A549 (cell line): ENCODE data around the gene LNPK. TPM values are rescaled to one million over a fixed set of nuclear protein-coding genes. Genes with fewer than 3 reads are reported as not detected.
A peak's percentile ranks its signal among the peaks of the same experiment; 100 is the strongest.

Experiments used
- ATAC-seq, 2 experiments: fragments of 200-7000 bp in 1 of 2; fragments of >200 bp in 1 of 2; cut with Nextera tagmentation in 1 of 2; cut with Tn5 transposase in 1 of 2; 3 replicates each; pipeline versions ENCODE4 v1.8.0 to v1.9.1; 2018 to 2020; ENCODE audit warnings: mild to moderate bottlenecking in 1 of 2, moderate library complexity in 1 of 2
- CTCF ChIA-PET: fragments of 300-600 bp; sonication (Branson Sonifier 250); formaldehyde crosslinking; extraction: SDS; loops from one replicate; lab custom pipeline; 2021; ENCODE audit warnings: antibody characterized with exemption, inconsistent platforms; lab: Yijun Ruan, JAX
- POLR2A ChIA-PET: fragments of 350-600 bp; formaldehyde crosslinking; extraction: SDS; loops from one replicate; lab custom pipeline; 2021; ENCODE audit warnings: antibody characterized with exemption, inconsistent platforms; lab: Yijun Ruan, JAX
- DNase-seq, 2 experiments: peaks; one replicate each; pipeline versions ENCODE4 v3.0.0 to v3.0.0-alpha.2; 2011 to 2016; ENCODE audit warnings: low read depth in 1 of 2, low spot score in 1 of 2
- FAIRE-seq: peaks from 2 replicates; lab custom pipeline; 2011; peaks lifted over from hg19 to GRCh38; lab: Jason Lieb, UNC
- H3K27ac ChIP-seq, 2 experiments: fragments of >200 bp; sonication (Bioruptor Twin); formaldehyde crosslinking; 3 replicates each; pipeline ENCODE4 v1.5.1; 2016 to 2017
- H3K4me1 ChIP-seq: fragments of >200 bp; sonication (Bioruptor Twin); formaldehyde crosslinking; 3 replicates; pipeline ENCODE4 v1.6.1; 2016
- H3K4me2 ChIP-seq: fragments of >200 bp; sonication (Bioruptor Twin); formaldehyde crosslinking; 3 replicates; pipeline ENCODE4 v1.6.1; 2016
- H3K4me3 ChIP-seq: fragments of >200 bp; sonication (Bioruptor Twin); formaldehyde crosslinking; 3 replicates; pipeline ENCODE4 v1.5.1; 2016
- H3K9me3 ChIP-seq: fragments of >200 bp; sonication (Bioruptor Twin); formaldehyde crosslinking; 3 replicates; pipeline ENCODE4 v1.6.1; 2016
- BCL3 ChIP-seq: fragments of >200 bp; sonication (Bioruptor Twin); formaldehyde crosslinking; IDR thresholded peaks from 3 replicates; pipeline ENCODE4 v1.6.1; 2016
- CBX2 ChIP-seq: fragments of 200-600 bp; sonication (generic); IDR thresholded peaks from 2 replicates; pipeline ENCODE4 v1.6.1; 2016; ENCODE audit warnings: low read depth, mild to moderate bottlenecking, borderline replicate concordance
- CBX8 ChIP-seq: fragments of 200-600 bp; sonication (generic); IDR thresholded peaks from 2 replicates; pipeline ENCODE4 v1.6.1; 2016
- CHD2 ChIP-seq: fragments of 150-350 bp; IDR thresholded peaks from 2 replicates; pipeline ENCODE4 v1.6.1; 2014; ENCODE audit warnings: low read length; ENCODE audit not compliant: partially characterized antibody
- EHF ChIP-seq: fragments of 250-450 bp; sonication (Bioruptor Pico); IDR thresholded peaks from 2 replicates; pipeline ENCODE4 v1.5.0; 2020; ENCODE audit warnings: mild to moderate bottlenecking
- HMGXB4 ChIP-seq: fragments of 250-450 bp; sonication (Bioruptor Pico); IDR thresholded peaks from 2 replicates; pipeline ENCODE4 v1.5.0; 2021; ENCODE audit warnings: mild to moderate bottlenecking, moderate library complexity, borderline replicate concordance
- HOXA7 ChIP-seq: fragments of 250-450 bp; sonication (Bioruptor Pico); IDR thresholded peaks from 2 replicates; pipeline ENCODE4 v1.5.0; 2020; ENCODE audit warnings: mild to moderate bottlenecking, moderate library complexity
- HOXB13 ChIP-seq: fragments of 250-450 bp; sonication (Bioruptor Pico); IDR thresholded peaks from 2 replicates; pipeline ENCODE4 v1.5.0; 2020; ENCODE audit warnings: low read depth, mild to moderate bottlenecking, moderate library complexity
- JUN ChIP-seq, 2 experiments: fragments of >200 bp; sonication (Bioruptor Twin); formaldehyde crosslinking; IDR thresholded peaks; 2 replicates in 1 of 2; 3 replicates in 1 of 2; pipeline ENCODE4 v1.6.1; 2016 to 2017
- MAFK ChIP-seq: fragments of 450-650 bp; IDR thresholded peaks from 2 replicates; pipeline ENCODE4 v1.6.1; 2014; ENCODE audit not compliant: partially characterized antibody
- MAZ ChIP-seq: fragments of 150-350 bp; IDR thresholded peaks from 2 replicates; pipeline ENCODE4 v1.6.1; 2014; ENCODE audit warnings: antibody characterized with exemption, low read depth, low read length, borderline replicate concordance
- NR3C1 ChIP-seq: fragments of >200 bp; sonication (Bioruptor Twin); formaldehyde crosslinking; IDR thresholded peaks from 3 replicates; pipeline ENCODE4 v1.6.1; 2017
- PBX3 ChIP-seq: IDR thresholded peaks from 2 replicates; pipeline ENCODE4 v1.6.1; 2012
- RFX5 ChIP-seq: fragments of 450-650 bp; IDR thresholded peaks from 2 replicates; pipeline ENCODE4 v1.7.1; 2014; ENCODE audit warnings: antibody characterized with exemption, mild to moderate bottlenecking, moderate library complexity
- RNF2 ChIP-seq: fragments of 200-600 bp; sonication (generic); IDR thresholded peaks from 2 replicates; pipeline ENCODE4 v1.6.1; 2016; ENCODE audit warnings: low read depth, mild to moderate bottlenecking, antibody characterized with exemption, moderate library complexity, borderline replicate concordance
- SMC3 ChIP-seq: fragments of >200 bp; sonication (Bioruptor Twin); formaldehyde crosslinking; IDR thresholded peaks from 3 replicates; pipeline ENCODE4 v1.6.1; 2018; ENCODE audit warnings: inconsistent platforms
- TFCP2L1 ChIP-seq: fragments of 250-450 bp; sonication (Bioruptor Pico); IDR thresholded peaks from 2 replicates; pipeline ENCODE4 v1.5.0; 2021; ENCODE audit warnings: mild to moderate bottlenecking
- USF2 ChIP-seq: fragments of 450-650 bp; IDR thresholded peaks from 2 replicates; pipeline ENCODE4 v1.6.1; 2014; ENCODE audit warnings: antibody characterized with exemption
- ZNF302 ChIP-seq: fragments of 250-450 bp; sonication (Bioruptor Pico); IDR thresholded peaks from 2 replicates; pipeline ENCODE4 v1.9.0; 2021; ENCODE audit warnings: inconsistent platforms, mild to moderate bottlenecking, moderate library complexity
- WGBS: methylation state at CpG from one replicate; pipeline ENCODE4 v1.1.6; 2017; ENCODE audit errors: missing lambda C conversion rate; 5-methylcytosine and 5-hydroxymethylcytosine counted together
- polyA plus RNA-seq, 4 experiments: library from polyadenylated mRNA; depleted of rRNA in 3 of 4; stranded (reverse); fragments of >200 nt; fragmentation: RNase III in 1 of 4; extraction: RNeasy Plus Mini Kit Qiagen cat#74134 plus additional on column Dnase treatment in 1 of 4; gene quantifications; 2 replicates in 3 of 4; 3 replicates in 1 of 4; pipeline ENCODE4 v1.2.3, GENCODE V29; 2011 to 2017

Gene LNPK
- polyA plus RNA-seq, 2 of the 4 experiments (the other 2 are of a cell fraction), result 13.1 to 24.7 TPM

GRCh38 chr2:176003958-176004357 lies 1.9 kb upstream of the LNPK start:
- CTCF ChIA-PET, result no interaction called here
- 79% methylated on average over 5 of the region's 5 CpGs for WGBS

DNA sequence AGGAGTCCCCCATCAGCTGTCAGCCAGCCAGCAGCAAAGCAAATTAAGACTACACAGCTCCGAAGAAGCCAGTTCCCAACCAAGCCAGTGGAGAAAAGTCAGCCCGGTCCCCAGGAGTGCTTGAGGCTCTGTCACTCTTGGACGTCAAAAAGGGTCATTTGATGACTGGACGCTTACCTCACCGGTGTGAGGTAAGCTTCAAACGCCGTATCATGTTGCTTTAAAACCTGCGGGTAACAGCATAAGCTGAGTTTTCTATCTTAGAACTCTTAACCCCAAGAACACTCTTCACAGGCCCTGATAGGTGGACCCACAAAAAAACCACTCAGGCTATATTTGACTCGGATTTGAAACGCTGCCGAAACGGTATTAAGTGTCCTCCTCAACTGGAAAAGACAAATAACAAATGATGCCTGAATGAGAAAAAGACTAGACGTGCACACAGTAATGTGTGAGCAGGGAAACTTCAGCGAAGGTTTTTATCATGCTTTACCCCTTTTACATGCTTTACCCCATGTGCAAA lies 682 bp upstream of the LNPK start:
- DNase-seq (peak; percentile 13), FAIRE-seq (no peak)
- H3K27ac ChIP-seq, result peak overlapping the region; percentile 75 to 90
- 21% methylated on average over 14 of the region's 14 CpGs for WGBS
- peak overlapping the region; percentile 90 for H3K4me2 ChIP-seq
- peak overlapping the region; percentile 74 for H3K4me3 ChIP-seq
- TF ChIP-seq CHD2, result no peak
- TF ChIP-seq, all 56 proteins: peak for 0
- ATAC-seq, result peak; percentile 36 to 48
- Histone ChIP-seq H3K4me1 (peaks cover 6% of the 10 kb centered on the region; the same call in 2 of the 3 replicates), H3K9me3 (no peaks in the 10 kb centered on the region)
- ChIA-PET CTCF (interaction anchor here (1.1 to 1.3 kb wide), 3 partner anchors 50 to 83 kb away, joined by 3 to 4 read pairs (median 3); no protein-coding TSS in a partner anchor), POLR2A (no interaction called here)

More at GRCh38 chr2:176003958-176004357, 1.9 kb upstream of the LNPK start:
- DNase-seq (no peak), FAIRE-seq (no peak), ATAC-seq (no peak)
- TF ChIP-seq MAZ (no peak), CBX2 (no peak), TFCP2L1 (CRISPR knock-in tag) (no peak)
- POLR2A ChIA-PET, result no interaction called here
- Histone ChIP-seq H3K4me3 (no peak overlapping the region), H3K9me3 (no peaks in the 10 kb centered on the region), H3K4me2 (no peak overlapping the region), H3K4me1 (peaks cover 6% of the 10 kb centered on the region; the same call in 2 of the 3 replicates), H3K27ac (no peak overlapping the region)

DNA sequence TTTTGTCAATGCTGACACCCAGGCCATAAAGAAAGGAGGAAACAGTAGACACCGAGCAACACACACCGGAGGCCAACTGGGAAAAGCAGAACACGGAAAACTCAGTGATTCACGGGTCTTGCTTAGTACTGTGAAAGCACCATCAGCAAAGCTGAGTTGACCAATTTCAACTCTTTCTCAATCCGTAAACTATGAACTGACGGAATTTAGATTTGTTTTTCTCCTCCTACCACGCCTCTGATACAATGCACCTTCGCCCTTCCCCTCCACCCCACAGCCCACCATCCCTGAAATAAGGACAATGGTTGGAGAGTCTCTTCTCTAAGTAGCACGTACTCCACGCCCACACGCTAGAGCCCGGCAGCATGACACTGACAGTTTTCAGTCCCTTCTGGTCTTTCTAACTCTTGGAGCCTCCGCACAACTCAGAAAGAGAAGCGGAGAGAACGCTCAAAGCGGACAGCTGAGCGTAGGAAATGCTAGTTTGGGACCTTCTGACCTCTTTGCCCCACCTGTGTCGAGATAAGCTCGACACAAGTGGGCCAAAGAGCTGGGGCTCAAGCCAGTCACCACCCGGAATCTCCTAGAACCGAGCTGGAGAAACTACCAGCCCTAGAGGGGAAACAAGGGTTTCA lies 669 bp downstream of the LNPK start:
- no peak for FAIRE-seq
- POLR2A ChIA-PET, result interaction anchor here (1.1 kb wide), 1 partner anchor 103 kb away, joined by 3 read pairs; no protein-coding TSS in a partner anchor
- CTCF ChIA-PET, result interaction anchor here (0.6 to 1.3 kb wide), 3 partner anchors 12 to 84 kb away, joined by 3 to 4 read pairs (median 3); no protein-coding TSS in a partner anchor

GRCh38 chr2:175999283-175999819 lies 2.7 kb downstream of the LNPK start:
- POLR2A ChIA-PET, result no interaction called here
- no peak for ATAC-seq
- TF ChIP-seq JUN (IDR thresholded peaks at IDR 0.05) (no peak), ZNF302 (CRISPR knock-in tag) (no peak), PBX3 (no peak), RNF2 (no peak), USF2 (no peak), CBX8 (no peak), BCL3 (no peak), HMGXB4 (CRISPR knock-in tag) (no peak), MAFK (no peak), EHF (CRISPR knock-in tag) (no peak), RFX5 (no peak)
- Histone ChIP-seq H3K27ac (no peak overlapping the region), H3K4me2 (no peak overlapping the region), H3K4me1 (peaks cover 6% of the 10 kb centered on the region; the same call in 2 of the 3 replicates), H3K9me3 (no peaks in the 10 kb centered on the region), H3K4me3 (no peak overlapping the region)
- no peak for DNase-seq
- FAIRE-seq, result no peak
- 99% methylated on average over 2 of the region's 2 CpGs for WGBS
- CTCF ChIA-PET, result interaction anchor here (1.1 kb wide), 1 partner anchor 80 kb away, joined by 3 read pairs; no protein-coding TSS in a partner anchor

More for the DNA sequence above, 669 bp downstream of the LNPK start:
- WGBS, result 6% methylated on average over 19 of the region's 21 CpGs
- Histone ChIP-seq H3K4me3 (peak overlapping the region; percentile 74), H3K27ac (peak overlapping the region; percentile 75 to 90), H3K4me2 (peak overlapping the region; percentile 90), H3K4me1 (peaks cover 6% of the 10 kb centered on the region; the same call in 2 of the 3 replicates), H3K9me3 (no peaks in the 10 kb centered on the region)
- ATAC-seq (peak; percentile 74 to 77), DNase-seq (peak; percentile 6 to 22)
- no peak for TF ChIP-seq SMC3
- TF ChIP-seq HOXA7 (CRISPR knock-in tag), result no peak
- no peak for TF ChIP-seq NR3C1
- TF ChIP-seq HOXB13, result no peak
